ENCODE data around the gene UQCC3. TPM values are rescaled to one million over a fixed set of nuclear protein-coding genes. Genes with fewer than 3 reads are reported as not detected.
A peak's percentile ranks its signal among the peaks of the same experiment; 100 is the strongest.

The UQCC3 gene
- total and polyA plus RNA-seq, 10 of the 15 experiments (the other 5 are each of a cell fraction or from before 2014, with no cell fraction given): 1.3 to 20.5 (median 8.2) TPM

DNA sequence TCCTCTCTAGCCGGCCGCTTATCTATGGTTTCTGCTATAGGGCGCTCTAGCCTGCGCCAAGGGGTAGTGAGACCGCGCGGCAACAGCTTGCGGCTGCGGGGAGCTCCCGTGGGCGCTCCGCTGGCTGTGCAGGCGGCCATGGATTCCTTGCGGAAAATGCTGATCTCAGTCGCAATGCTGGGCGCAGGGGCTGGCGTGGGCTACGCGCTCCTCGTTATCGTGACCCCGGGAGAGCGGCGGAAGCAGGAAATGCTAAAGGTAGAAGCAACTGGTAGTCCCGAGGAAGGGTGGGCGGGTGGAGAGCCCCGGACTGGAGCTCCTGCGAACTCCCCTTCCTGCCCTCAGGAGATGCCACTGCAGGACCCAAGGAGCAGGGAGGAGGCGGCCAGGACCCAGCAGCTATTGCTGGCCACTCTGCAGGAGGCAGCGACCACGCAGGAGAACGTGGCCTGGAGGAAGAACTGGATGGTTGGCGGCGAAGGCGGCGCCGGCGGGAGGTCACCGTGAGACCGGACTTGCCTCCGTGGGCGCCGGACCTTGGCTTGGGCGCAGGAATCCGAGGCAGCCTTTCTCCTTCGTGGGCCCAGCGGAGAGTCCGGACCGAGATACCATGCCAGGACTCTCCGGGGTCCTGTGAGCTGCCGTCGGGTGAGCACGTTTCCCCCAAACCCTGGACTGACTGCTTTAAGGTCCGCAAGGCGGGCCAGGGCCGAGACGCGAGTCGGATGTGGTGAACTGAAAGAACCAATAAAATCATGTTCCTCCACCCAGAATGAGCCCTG is at the start of gene UQCC3, which contains the start of gene LBHD1 (continued):
- TF ChIP-seq, protein P1, sequence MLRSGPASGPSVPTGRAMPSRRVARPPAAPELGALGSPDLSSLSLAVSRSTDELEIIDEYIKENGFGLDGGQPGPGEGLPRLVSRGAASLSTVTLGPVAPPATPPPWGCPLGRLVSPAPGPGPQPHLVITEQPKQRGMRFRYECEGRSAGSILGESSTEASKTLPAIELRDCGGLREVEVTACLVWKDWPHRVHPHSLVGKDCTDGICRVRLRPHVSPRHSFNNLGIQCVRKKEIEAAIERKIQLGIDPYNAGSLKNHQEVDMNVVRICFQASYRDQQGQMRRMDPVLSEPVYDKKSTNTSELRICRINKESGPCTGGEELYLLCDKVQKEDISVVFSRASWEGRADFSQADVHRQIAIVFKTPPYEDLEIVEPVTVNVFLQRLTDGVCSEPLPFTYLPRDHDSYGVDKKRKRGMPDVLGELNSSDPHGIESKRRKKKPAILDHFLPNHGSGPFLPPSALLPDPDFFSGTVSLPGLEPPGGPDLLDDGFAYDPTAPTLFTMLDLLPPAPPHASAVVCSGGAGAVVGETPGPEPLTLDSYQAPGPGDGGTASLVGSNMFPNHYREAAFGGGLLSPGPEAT (IDR thresholded peaks at IDR 0.05; ENCODE audit: low read depth): peak; percentile 88; the same call in 1 of the 2 replicates
- TF ChIP-seq GATAD2B (conservative IDR thresholded peaks at IDR 0.05; ENCODE audit: low read depth): peak; percentile 74; the same call in 1 of the 2 replicates
- TF ChIP-seq, protein P2, sequence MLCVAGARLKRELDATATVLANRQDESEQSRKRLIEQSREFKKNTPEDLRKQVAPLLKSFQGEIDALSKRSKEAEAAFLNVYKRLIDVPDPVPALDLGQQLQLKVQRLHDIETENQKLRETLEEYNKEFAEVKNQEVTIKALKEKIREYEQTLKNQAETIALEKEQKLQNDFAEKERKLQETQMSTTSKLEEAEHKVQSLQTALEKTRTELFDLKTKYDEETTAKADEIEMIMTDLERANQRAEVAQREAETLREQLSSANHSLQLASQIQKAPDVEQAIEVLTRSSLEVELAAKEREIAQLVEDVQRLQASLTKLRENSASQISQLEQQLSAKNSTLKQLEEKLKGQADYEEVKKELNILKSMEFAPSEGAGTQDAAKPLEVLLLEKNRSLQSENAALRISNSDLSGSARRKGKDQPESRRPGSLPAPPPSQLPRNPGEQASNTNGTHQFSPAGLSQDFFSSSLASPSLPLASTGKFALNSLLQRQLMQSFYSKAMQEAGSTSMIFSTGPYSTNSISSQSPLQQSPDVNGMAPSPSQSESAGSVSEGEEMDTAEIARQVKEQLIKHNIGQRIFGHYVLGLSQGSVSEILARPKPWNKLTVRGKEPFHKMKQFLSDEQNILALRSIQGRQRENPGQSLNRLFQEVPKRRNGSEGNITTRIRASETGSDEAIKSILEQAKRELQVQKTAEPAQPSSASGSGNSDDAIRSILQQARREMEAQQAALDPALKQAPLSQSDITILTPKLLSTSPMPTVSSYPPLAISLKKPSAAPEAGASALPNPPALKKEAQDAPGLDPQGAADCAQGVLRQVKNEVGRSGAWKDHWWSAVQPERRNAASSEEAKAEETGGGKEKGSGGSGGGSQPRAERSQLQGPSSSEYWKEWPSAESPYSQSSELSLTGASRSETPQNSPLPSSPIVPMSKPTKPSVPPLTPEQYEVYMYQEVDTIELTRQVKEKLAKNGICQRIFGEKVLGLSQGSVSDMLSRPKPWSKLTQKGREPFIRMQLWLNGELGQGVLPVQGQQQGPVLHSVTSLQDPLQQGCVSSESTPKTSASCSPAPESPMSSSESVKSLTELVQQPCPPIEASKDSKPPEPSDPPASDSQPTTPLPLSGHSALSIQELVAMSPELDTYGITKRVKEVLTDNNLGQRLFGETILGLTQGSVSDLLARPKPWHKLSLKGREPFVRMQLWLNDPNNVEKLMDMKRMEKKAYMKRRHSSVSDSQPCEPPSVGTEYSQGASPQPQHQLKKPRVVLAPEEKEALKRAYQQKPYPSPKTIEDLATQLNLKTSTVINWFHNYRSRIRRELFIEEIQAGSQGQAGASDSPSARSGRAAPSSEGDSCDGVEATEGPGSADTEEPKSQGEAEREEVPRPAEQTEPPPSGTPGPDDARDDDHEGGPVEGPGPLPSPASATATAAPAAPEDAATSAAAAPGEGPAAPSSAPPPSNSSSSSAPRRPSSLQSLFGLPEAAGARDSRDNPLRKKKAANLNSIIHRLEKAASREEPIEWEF (IDR thresholded peaks at IDR 0.05; ENCODE audit: insufficient replicate concordance, low read depth, low read length): no peak
- TF ChIP-seq ZSCAN29 (IDR thresholded peaks at IDR 0.05): no peak
- no peak for TF ChIP-seq NRF1 (conservative IDR thresholded peaks at IDR 0.05; ENCODE audit: low read depth, low read length)
- 0 out of 2 replicates have a peak, but pooled peaks have one; percentile 1 for TF ChIP-seq BCL11A (IDR thresholded peaks at IDR 0.05; ENCODE audit: low read depth, low read length)
- peak; percentile 58 for TF ChIP-seq RELA (IDR thresholded peaks at IDR 0.05; ENCODE audit: borderline replicate concordance, partially characterized antibody)
- peak; percentile 75 for TF ChIP-seq EED (IDR thresholded peaks at IDR 0.05; ENCODE audit: low read depth)
- peak; percentile 76 for TF ChIP-seq BACH1 (IDR thresholded peaks at IDR 0.05; ENCODE audit: borderline replicate concordance)
- 0 out of 2 replicates have a peak, but pooled peaks have one; percentile 10 for TF ChIP-seq ZNF24 (IDR thresholded peaks at IDR 0.05)
- 0 out of 2 replicates have a peak, but pooled peaks have one; percentile 52 for TF ChIP-seq TCF3 (IDR thresholded peaks at IDR 0.05; ENCODE audit: borderline replicate concordance, insufficient read depth, low read depth, low read length)
- TF ChIP-seq ZNF207 (IDR thresholded peaks at IDR 0.05; ENCODE audit: borderline replicate concordance): peak; percentile 3; the same call in 1 of the 2 replicates
- no peak for TF ChIP-seq TARDBP (IDR thresholded peaks at IDR 0.05; ENCODE audit: borderline replicate concordance)
- 0 out of 2 replicates have a peak, but pooled peaks have one; percentile 59 for TF ChIP-seq HDGF (IDR thresholded peaks at IDR 0.05)
- TF ChIP-seq STAT3 (IDR thresholded peaks at IDR 0.05; ENCODE audit: low read depth, low read length): no peak
- TF ChIP-seq, protein P3, sequence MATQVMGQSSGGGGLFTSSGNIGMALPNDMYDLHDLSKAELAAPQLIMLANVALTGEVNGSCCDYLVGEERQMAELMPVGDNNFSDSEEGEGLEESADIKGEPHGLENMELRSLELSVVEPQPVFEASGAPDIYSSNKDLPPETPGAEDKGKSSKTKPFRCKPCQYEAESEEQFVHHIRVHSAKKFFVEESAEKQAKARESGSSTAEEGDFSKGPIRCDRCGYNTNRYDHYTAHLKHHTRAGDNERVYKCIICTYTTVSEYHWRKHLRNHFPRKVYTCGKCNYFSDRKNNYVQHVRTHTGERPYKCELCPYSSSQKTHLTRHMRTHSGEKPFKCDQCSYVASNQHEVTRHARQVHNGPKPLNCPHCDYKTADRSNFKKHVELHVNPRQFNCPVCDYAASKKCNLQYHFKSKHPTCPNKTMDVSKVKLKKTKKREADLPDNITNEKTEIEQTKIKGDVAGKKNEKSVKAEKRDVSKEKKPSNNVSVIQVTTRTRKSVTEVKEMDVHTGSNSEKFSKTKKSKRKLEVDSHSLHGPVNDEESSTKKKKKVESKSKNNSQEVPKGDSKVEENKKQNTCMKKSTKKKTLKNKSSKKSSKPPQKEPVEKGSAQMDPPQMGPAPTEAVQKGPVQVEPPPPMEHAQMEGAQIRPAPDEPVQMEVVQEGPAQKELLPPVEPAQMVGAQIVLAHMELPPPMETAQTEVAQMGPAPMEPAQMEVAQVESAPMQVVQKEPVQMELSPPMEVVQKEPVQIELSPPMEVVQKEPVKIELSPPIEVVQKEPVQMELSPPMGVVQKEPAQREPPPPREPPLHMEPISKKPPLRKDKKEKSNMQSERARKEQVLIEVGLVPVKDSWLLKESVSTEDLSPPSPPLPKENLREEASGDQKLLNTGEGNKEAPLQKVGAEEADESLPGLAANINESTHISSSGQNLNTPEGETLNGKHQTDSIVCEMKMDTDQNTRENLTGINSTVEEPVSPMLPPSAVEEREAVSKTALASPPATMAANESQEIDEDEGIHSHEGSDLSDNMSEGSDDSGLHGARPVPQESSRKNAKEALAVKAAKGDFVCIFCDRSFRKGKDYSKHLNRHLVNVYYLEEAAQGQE (IDR thresholded peaks at IDR 0.05; ENCODE audit: low read depth, low read length): no peak
- TF ChIP-seq SREBF1 (IDR thresholded peaks at IDR 0.05; ENCODE audit: low read length): no peak
- TF ChIP-seq CREM (IDR thresholded peaks at IDR 0.05; ENCODE audit: low read depth): peak; percentile 40
- TF ChIP-seq, protein P4, sequence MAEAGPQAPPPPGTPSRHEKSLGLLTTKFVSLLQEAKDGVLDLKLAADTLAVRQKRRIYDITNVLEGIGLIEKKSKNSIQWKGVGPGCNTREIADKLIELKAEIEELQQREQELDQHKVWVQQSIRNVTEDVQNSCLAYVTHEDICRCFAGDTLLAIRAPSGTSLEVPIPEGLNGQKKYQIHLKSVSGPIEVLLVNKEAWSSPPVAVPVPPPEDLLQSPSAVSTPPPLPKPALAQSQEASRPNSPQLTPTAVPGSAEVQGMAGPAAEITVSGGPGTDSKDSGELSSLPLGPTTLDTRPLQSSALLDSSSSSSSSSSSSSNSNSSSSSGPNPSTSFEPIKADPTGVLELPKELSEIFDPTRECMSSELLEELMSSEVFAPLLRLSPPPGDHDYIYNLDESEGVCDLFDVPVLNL (IDR thresholded peaks at IDR 0.05; ENCODE audit: low read depth, low read length): no peak
